ENCODE data around the gene SIGLEC10. TPM values are rescaled to one million over a fixed set of nuclear protein-coding genes. Genes with fewer than 3 reads are reported as not detected.
A peak's percentile ranks its signal among the peaks of the same experiment; 100 is the strongest.
"Not testable (repeated sequence)": the region's sequence is repeated elsewhere in the genome, so short reads cannot be mapped to it uniquely, and the experiment has no call there.

SIGLEC10 gene
- total RNA-seq, 3 donors from 2014 or later: 1.3 to 10.8 (median 3.8) TPM

GRCh38 chr19:51421229-51422052 is 4.0 kb upstream of the SIGLEC10 start:
- intact Hi-C loops (cut with DNase I, micrococcal nuclease): no loop called here
- Histone ChIP-seq H3K9me3 (no peaks in the 10 kb centered on the region), H3K36me3 (ENCODE audit: low read depth) (no peaks in the 10 kb centered on the region), H3K4me3 (no peak overlapping the region), H3K4me1 (ENCODE audit: low read depth) (no peaks in the 10 kb centered on the region)
- no peak for TF ChIP-seq CTCF (IDR thresholded peaks at IDR 0.05)
- ATAC-seq (no peak), DNase-seq (no peak)

DNA sequence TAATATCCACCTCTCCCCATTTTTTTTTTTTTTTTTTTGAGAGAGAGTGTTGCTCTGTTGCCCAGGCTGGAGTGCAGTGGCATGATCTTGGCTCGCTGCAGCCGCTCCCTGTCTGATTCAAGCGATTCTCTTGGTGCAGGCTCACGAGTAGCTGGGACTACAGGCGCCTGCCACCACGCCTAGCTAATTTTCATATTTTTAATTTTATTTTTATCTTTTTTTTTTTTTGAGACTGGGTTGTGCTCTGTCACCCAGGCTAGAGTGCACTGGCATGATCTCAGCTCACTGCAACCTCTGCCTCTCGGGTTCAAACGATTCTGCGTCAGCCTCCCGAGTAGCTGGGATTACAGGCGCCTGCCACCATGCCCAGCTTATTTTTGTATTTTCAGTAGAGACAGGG is 3.1 kb upstream of the SIGLEC10 start:
- not testable (repeated sequence) for H3K4me1 ChIP-seq (ENCODE audit: low read depth); ATAC-seq

DNA sequence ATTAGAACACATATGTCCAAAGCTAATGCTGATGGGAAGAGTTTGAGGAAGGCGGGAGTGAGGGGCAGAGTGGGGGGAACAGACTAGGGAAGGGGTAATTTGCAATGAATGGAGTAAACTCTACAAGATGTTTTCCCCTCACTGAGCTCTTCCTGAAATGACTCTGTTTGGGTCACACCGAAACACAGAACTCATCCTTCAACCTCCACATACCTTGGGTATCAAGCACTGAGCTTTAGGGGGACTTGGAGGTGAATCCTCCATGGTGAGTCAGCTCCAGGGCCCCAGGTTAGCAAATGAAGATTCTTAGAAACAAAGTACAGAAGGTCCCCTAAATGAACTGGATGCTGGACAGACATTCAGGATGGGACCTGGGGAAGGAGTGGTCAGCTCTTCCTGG is 1.3 kb upstream of the SIGLEC10 start:
- TF ChIP-seq CTCF (IDR thresholded peaks at IDR 0.05): no peak
- Histone ChIP-seq H3K9me3 (no peaks in the 10 kb centered on the region), H3K4me1 (ENCODE audit: low read depth) (no peaks in the 10 kb centered on the region), H3K36me3 (ENCODE audit: low read depth) (no peaks in the 10 kb centered on the region), H3K4me3 (no peak overlapping the region)
- DNase-seq (no peak), ATAC-seq (no peak)
- intact Hi-C loops (cut with DNase I, micrococcal nuclease): no loop called here

More for the DNA sequence above, 3.1 kb upstream of the SIGLEC10 start:
- H3K9me3 ChIP-seq; DNase-seq; H3K36me3 ChIP-seq (ENCODE audit: low read depth); H3K4me3 ChIP-seq; intact Hi-C loops (cut with DNase I, micrococcal nuclease): not testable (repeated sequence)

DNA sequence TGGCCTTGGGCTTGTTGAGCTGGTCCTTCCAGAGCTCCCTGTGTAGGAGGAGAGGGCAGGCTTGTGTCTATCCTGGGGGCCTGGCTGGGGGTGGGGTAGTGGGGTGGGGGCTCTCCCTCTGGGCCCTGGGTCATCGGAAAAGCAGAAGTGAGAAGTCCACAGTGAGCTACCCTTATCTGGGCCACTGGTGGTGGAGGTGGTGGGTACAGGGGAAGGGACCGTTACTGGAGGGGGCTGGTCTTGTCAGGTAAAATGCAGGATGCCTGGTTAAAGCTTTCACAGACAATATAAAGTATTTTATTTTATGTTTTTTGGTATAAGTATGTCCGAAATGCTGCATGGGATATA is 342 bp upstream of the SIGLEC10 start:
- ATAC-seq: peak; percentile 38
- H3K36me3 ChIP-seq (ENCODE audit: low read depth): no peaks in the 10 kb centered on the region

GRCh38 chr19:51416422-51416821 is 1.0 kb downstream of the SIGLEC10 start:
- not testable (repeated sequence) for H3K4me3 ChIP-seq

More for the DNA sequence above, 342 bp upstream of the SIGLEC10 start:
- Histone ChIP-seq H3K4me3 (no peak overlapping the region), H3K4me1 (ENCODE audit: low read depth) (no peaks in the 10 kb centered on the region), H3K9me3 (no peaks in the 10 kb centered on the region)
- TF ChIP-seq CTCF (IDR thresholded peaks at IDR 0.05): no peak
- DNase-seq: no peak
- intact Hi-C loops (cut with DNase I, micrococcal nuclease): no loop called here

GRCh38 chr19:51415187-51415586 is 2.3 kb downstream of the SIGLEC10 start:
- Histone ChIP-seq H3K4me1 (ENCODE audit: low read depth) (no peaks in the 10 kb centered on the region), H3K4me3 (no peak overlapping the region), H3K9me3 (no peaks in the 10 kb centered on the region), H3K36me3 (ENCODE audit: low read depth) (no peaks in the 10 kb centered on the region)
- ATAC-seq (no peak), DNase-seq (no peak)
- intact Hi-C loops (cut with DNase I, micrococcal nuclease): no loop called here
- TF ChIP-seq CTCF (IDR thresholded peaks at IDR 0.05): no peak

More at GRCh38 chr19:51416422-51416821, 1.0 kb downstream of the SIGLEC10 start:
- DNase-seq; H3K4me1 ChIP-seq (ENCODE audit: low read depth); H3K9me3 ChIP-seq; ATAC-seq; intact Hi-C loops (cut with DNase I, micrococcal nuclease); H3K36me3 ChIP-seq (ENCODE audit: low read depth): not testable (repeated sequence)

All from mucosa of descending colon (tissue), 3 donors.